Heart left ventricle (tissue), 16 donors: ENCODE data around the gene KATNAL1. TPM values are rescaled to one million over a fixed set of nuclear protein-coding genes. Genes with fewer than 3 reads are reported as not detected.

Source experiments
- ATAC-seq, 4 donors: fragments of 200-7000 bp; cut with Tn5 transposase; one replicate each; pipeline ENCODE4 v1.9.1; 2020 to 2022; ENCODE audit warnings: moderate library complexity in 4 of 4, mild to moderate bottlenecking in 3 of 4, moderate number of reproducible peaks in 1 of 4
- DNase-seq, 5 donors: peaks; one replicate each; pipeline ENCODE4 v3.0.0-alpha.2; 2020
- H3K27ac ChIP-seq, 12 donors: fragments of 200-600 bp; sonication (generic) in 4 of 12; one replicate each; pipeline versions ENCODE4 v1.5.0 to v1.8.0; 2016 to 2022; ENCODE audit warnings: mild to moderate bottlenecking in 2 of 12
- H3K27me3 ChIP-seq, 9 donors: fragments of 200-600 bp; sonication (generic) in 2 of 9; one replicate each; pipeline versions ENCODE4 v1.5.1 to v1.8.0; 2016 to 2022; ENCODE audit warnings: mild to moderate bottlenecking in 3 of 9
- H3K36me3 ChIP-seq, 9 donors: fragments of 200-600 bp; sonication (generic) in 2 of 9; one replicate each; pipeline versions ENCODE4 v1.5.0 to v1.8.0; 2018 to 2022; ENCODE audit warnings: mild to moderate bottlenecking in 2 of 9
- H3K4me1 ChIP-seq, 12 donors: fragments of 200-600 bp; sonication (generic) in 4 of 12; one replicate each; pipeline versions ENCODE4 v1.5.0 to v1.8.0; 2016 to 2022; ENCODE audit warnings: mild to moderate bottlenecking in 3 of 12
- H3K4me3 ChIP-seq, 12 donors: fragments of 200-600 bp; sonication (generic) in 4 of 12; one replicate each; pipeline versions ENCODE4 v1.5.0 to v1.8.0; 2017 to 2022; ENCODE audit warnings: mild to moderate bottlenecking in 9 of 12, moderate library complexity in 4 of 12
- H3K9me3 ChIP-seq, 12 donors: fragments of 200-600 bp; sonication (generic) in 4 of 12; one replicate each; pipeline versions ENCODE4 v1.5.0 to v1.8.0; 2016 to 2022; ENCODE audit warnings: mild to moderate bottlenecking in 1 of 12
- CTCF ChIP-seq, 12 donors: fragments of 200-600 bp; sonication (generic) in 4 of 12; IDR thresholded peaks; one replicate each; pipeline versions ENCODE4 v1.5.0 to v1.8.0; 2018 to 2022; ENCODE audit warnings: antibody characterized with exemption in 12 of 12, mild to moderate bottlenecking in 5 of 12
- POLR2A ChIP-seq, 2 donors: fragments of 450-650 bp; IDR thresholded peaks; one replicate each; pipeline ENCODE4 v1.6.1; 2017; ENCODE audit warnings: antibody characterized with exemption in 2 of 2, mild to moderate bottlenecking in 2 of 2, moderate library complexity in 2 of 2
- WGBS, 4 donors: extraction: QIAGEN DNeasy Blood & Tissue Kit in 2 of 4; methylation state at CpG; one replicate each; pipeline versions ENCODE4 v1.1.5 to v1.1.7; 2013 to 2018; 5-methylcytosine and 5-hydroxymethylcytosine counted together
- intact Hi-C, 10 donors: fragments of 100-400 bp; cut with DNase I; formaldehyde crosslinking; loops; one replicate each; pipeline versions ENCODE4 v1.11.1 to v1.14.2; 2022
- polyA plus RNA-seq, 2 donors: library from polyadenylated mRNA; stranded (reverse); fragments of 200-250 nt; gene quantifications; one replicate each; pipeline ENCODE4 v1.2.3, GENCODE V29; 2013
- total RNA-seq, 9 donors: library from RNA; depleted of rRNA in 2 of 9; stranded (reverse); fragments of >200 nt in 2 of 9; fragmentation: NEBNext Ultra II Directional in 3 of 9; extraction: Animal tissue kit (Norgen Biotek cat#: 25700) in 3 of 9; gene quantifications; one replicate each; pipeline versions ENCODE4 v1.1.0 to v1.2.4, GENCODE V29; 2016 to 2023
- donor health status: ischemic (EF 13 %, LVEDD 7.1; RV severe dilation, severe dysfunction).
- donor health status: healthy with polysubstance abuse.
- donor health status: DM: no; HTN: yes; CAD: no.
- donor health status: DM: no; HTN: no; CAD: no.
- donor health status: ischemic (EF 25% LVEDD 6.9; RV normal size, moderate dysfunction).
- donor health status: ischemic (EF 25% LVEDD 5.7; RV mildly dilated, moderate dysfunction).
- donor health status: healthy.
- donor health status: DM: yes; HTN: yes; CAD: no.
- donor health status: ischemic (EF 35%, LVEDD 5.7; RV mildly dilated, moderate dysfunction).
- donor health status: nonischemic (EF 11% LVEDD 7.7; RV severe dilation, severe dysfunction).
- donor health status: DM: yes; HTN: yes; CAD: no.
- donor health status: PGD.
- donor health status: ischemic (EF 29% LVEDD 5.4; RV normal size, mild dysfunction).
- donor health status: nonischemic (EF 23%, LVEDD 6.1; RV moderate dilation, normal function).

Gene KATNAL1
- total and polyA plus RNA-seq, 11 donors, result 4.6 to 55.3 (median 49.6) TPM

DNA sequence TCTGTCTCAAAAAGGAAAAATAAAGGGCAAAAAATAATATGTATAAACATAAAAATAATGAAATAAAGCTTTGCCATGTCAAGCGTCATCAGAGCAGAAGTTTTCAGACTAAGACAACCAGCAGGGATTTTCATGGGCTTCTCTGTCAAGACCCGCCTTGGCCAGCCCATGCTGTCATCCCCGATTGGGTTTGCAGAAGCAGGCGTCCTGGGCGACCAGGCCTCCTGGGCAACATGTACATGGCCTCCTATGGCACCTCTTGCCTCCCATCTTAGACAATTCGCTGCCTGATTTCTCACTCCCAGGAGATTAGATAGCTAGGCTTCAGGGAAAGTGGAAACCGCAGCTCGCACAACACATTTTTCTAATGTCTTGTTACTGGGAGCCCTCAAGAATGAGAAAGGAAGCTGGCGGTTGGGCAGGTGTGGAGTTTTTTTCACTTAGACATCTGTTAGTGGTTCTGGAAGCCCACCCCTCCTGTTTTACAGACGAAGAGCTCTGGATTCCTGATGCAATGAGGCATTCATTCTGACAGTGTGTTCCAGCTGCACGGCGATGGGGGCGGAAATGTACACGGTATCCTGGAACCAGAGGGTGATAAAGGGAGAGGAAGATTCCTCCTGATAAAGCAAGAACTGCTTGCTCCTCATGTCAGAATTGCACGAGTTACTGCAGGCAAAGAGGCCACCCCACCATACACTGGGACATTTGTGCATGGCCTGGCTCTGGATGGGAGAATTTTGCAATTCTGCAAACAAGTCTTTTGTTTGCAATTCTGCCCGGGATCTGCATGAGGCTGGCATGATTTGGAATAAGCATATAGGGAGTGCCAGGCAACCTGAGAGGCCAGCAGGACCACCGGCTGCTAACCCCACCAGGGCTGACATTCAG, 47.4 kb upstream of the KATNAL1 start:
- Histone ChIP-seq H3K9me3 (peaks cover 0 to 23% (median 6%) of the 10 kb centered on the region in 12 donors), H3K4me1 (peaks cover 0 to 9% (median 0%) of the 10 kb centered on the region in 12 donors), H3K36me3 (no peaks in the 10 kb centered on the region), H3K4me3 (no peak overlapping the region), H3K27me3 (no peaks in the 10 kb centered on the region), H3K27ac (no peak overlapping the region)
- DNase-seq (no peak), ATAC-seq (no peak)
- intact Hi-C loops, result loop anchor here in 4 of 10 donors (5.0 to 10.0 kb wide), 5 partner anchors 90 to 450 kb away; no protein-coding TSS in a partner anchor
- TF ChIP-seq POLR2A (IDR thresholded peaks at IDR 0.05), result no peak
- TF ChIP-seq CTCF (IDR thresholded peaks at IDR 0.05), result no peak
- 77 to 90% (median 80%) methylated on average over 16 to 17 of the region's 17 CpGs for WGBS, 4 donors

GRCh38 chr13:30353471-30354215, 46.3 kb upstream of the KATNAL1 start:
- H3K9me3 ChIP-seq, result peaks cover 0 to 23% (median 6%) of the 10 kb centered on the region in 12 donors
- no peak for ATAC-seq
- H3K27ac ChIP-seq, result no peak overlapping the region
- TF ChIP-seq POLR2A (IDR thresholded peaks at IDR 0.05) (no peak), CTCF (IDR thresholded peaks at IDR 0.05) (no peak)
- no peak overlapping the region for H3K4me3 ChIP-seq
- 90 to 93% (median 92%) methylated on average over 4 of the region's 4 CpGs for WGBS, 4 donors
- H3K36me3 ChIP-seq, result no peaks in the 10 kb centered on the region
- intact Hi-C loops, result loop anchor here in 2 of 10 donors (10.0 kb wide), 3 partner anchors 91 to 451 kb away; no protein-coding TSS in a partner anchor
- no peak for DNase-seq
- H3K4me1 ChIP-seq, result peaks cover 0 to 9% (median 0%) of the 10 kb centered on the region in 12 donors
- H3K27me3 ChIP-seq, result no peaks in the 10 kb centered on the region

DNA sequence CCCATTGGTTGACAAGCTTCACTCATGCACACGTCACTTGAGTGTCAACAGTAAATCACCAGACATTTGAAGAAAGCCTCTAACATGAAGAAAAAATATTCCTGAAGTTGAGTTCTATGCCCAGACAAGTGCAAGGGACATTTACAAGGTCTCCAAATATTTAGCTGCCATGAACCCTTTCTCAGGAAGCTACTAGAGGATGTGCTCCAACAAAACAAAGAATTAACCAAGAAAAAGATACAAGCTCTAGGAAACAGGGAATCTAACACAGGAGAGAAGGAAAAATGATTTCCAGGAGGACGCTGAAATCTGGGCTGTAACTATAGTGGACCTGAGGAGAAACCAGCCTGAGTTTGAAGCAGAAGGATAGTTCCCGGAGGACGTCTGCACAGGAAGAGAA, 45.7 kb upstream of the KATNAL1 start:
- H3K9me3 ChIP-seq, result peaks cover 0 to 23% (median 6%) of the 10 kb centered on the region in 12 donors
- TF ChIP-seq CTCF (IDR thresholded peaks at IDR 0.05) (no peak), POLR2A (IDR thresholded peaks at IDR 0.05) (no peak)
- DNase-seq (no peak), ATAC-seq (no peak)
- intact Hi-C loops, result loop anchor here in 2 of 10 donors (10.0 kb wide), 3 partner anchors 92 to 452 kb away; no protein-coding TSS in a partner anchor
- peaks cover 0 to 9% (median 0%) of the 10 kb centered on the region in 12 donors for H3K4me1 ChIP-seq
- 90 to 95% (median 93%) methylated on average over 4 of the region's 4 CpGs for WGBS, 4 donors
- no peak overlapping the region for H3K27ac ChIP-seq
- no peaks in the 10 kb centered on the region for H3K36me3 ChIP-seq
- no peaks in the 10 kb centered on the region for H3K27me3 ChIP-seq
- H3K4me3 ChIP-seq, result no peak overlapping the region

DNA sequence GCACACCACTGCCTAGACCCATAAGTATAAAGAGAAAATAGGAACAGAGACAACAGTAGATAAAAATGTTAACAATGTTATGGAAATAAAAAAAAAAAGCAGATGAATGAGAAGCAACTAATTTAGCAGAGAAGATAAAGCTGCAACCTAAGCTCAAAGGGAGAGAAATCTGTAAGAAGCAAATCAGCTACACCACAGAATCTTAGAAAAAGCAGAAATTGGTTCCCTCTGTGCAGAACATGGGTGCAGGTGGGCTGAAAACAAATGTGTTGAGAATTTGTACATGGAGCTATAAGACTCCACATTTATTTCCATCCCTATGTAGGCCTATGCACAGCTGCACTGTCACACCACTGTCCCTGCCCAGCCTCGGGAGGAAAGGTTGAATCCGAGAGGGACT, 44.8 kb upstream of the KATNAL1 start:
- TF ChIP-seq POLR2A (IDR thresholded peaks at IDR 0.05), result no peak
- TF ChIP-seq CTCF (IDR thresholded peaks at IDR 0.05), result no peak
- 85 to 97% (median 95%) methylated on average over 2 of the region's 2 CpGs for WGBS, 4 donors
- Histone ChIP-seq H3K4me3 (no peak overlapping the region), H3K27me3 (no peaks in the 10 kb centered on the region), H3K4me1 (peaks cover 0 to 11% (median 0%) of the 10 kb centered on the region in 12 donors), H3K9me3 (peaks cover 0 to 23% (median 6%) of the 10 kb centered on the region in 12 donors), H3K27ac (no peak overlapping the region), H3K36me3 (no peaks in the 10 kb centered on the region)
- DNase-seq (no peak), ATAC-seq (no peak)
- intact Hi-C loops, result loop anchor here in 2 of 10 donors (10.0 kb wide), 3 partner anchors 93 to 453 kb away; no protein-coding TSS in a partner anchor
